Neural progenitor cell (in vitro differentiated cells): Measurements from ENCODE around the gene ORM1.

Source experiments
- CTCF ChIP-seq: fragments of 200-600 bp; sonication (generic); IDR thresholded peaks from 2 replicates; pipeline ENCODE4 v1.5.1; 2017; ENCODE audit warnings: antibody characterized with exemption, mild to moderate bottlenecking
- EZH2 ChIP-seq: fragments of 200-600 bp; sonication (generic); IDR thresholded peaks from 2 replicates; pipeline ENCODE4 v1.6.1; 2017; ENCODE audit warnings: antibody characterized with exemption, mild to moderate bottlenecking, moderate library complexity
- EZH2phosphoT487 ChIP-seq: fragments of 200-600 bp; sonication (generic); IDR thresholded peaks from 2 replicates; pipeline ENCODE4 v1.6.1; 2017; ENCODE audit warnings: antibody characterized with exemption

- TF ChIP-seq CTCF = no peak
- TF ChIP-seq EZH2 = no peak
- no peak for TF ChIP-seq EZH2phosphoT487
Observed at GRCh38 chr9:114279693-114280092, 43.2 kb upstream of the ORM1 start.
